Body of pancreas (tissue), 4 donors: ENCODE measurements around the gene C9orf78. TPM values are rescaled to one million over a fixed set of nuclear protein-coding genes. Genes with fewer than 3 reads are reported as not detected.

Experiments used
- ATAC-seq: fragments of 150-250 bp; one replicate; pipeline ENCODE4 v1.9.1; 2016
- DNase-seq, 4 donors: peaks; one replicate each; pipeline ENCODE4 v3.0.0-alpha.2; 2019
- H3K27ac ChIP-seq, 4 donors: fragments of 200-600 bp; sonication (generic); 1 replicate in 3 of 4; 2 replicates in 1 of 4; pipeline versions ENCODE4 v1.5.1 to v1.6.1; 2016 to 2019; ENCODE audit warnings: mild to moderate bottlenecking in 1 of 4, mixed read lengths in 1 of 4, moderate library complexity in 1 of 4
- H3K27me3 ChIP-seq, 2 donors: fragments of 200-600 bp; sonication (generic); one replicate each; pipeline ENCODE4 v1.6.0; 2016; ENCODE audit warnings: mild to moderate bottlenecking in 1 of 2
- H3K36me3 ChIP-seq, 2 donors: fragments of 200-600 bp; sonication (generic); replicated peaks in 1 of 2; 2 replicates each; pipeline ENCODE4 v1.5.1; 2016; ENCODE audit warnings: low read depth in 2 of 2; ENCODE audit not compliant: insufficient read depth in 1 of 2
- H3K4me1 ChIP-seq: fragments of 200-600 bp; sonication (generic); one replicate; pipeline ENCODE4 v1.6.0; 2016
- H3K4me3 ChIP-seq, 2 donors: fragments of 200-600 bp; sonication (generic); 1 replicate in 1 of 2; 2 replicates in 1 of 2; pipeline ENCODE4 v1.5.1; 2016 to 2019
- H3K9me3 ChIP-seq, 3 donors: fragments of 200-600 bp; sonication (generic); 1 replicate in 2 of 3; 2 replicates in 1 of 3; pipeline ENCODE4 v1.5.1; 2016
- CTCF ChIP-seq, 7 experiments: fragments of 450-650 bp in 4 of 7; fragments of 200-600 bp in 3 of 7; sonication (generic) in 3 of 7; IDR thresholded peaks; one replicate each; pipeline ENCODE4 v1.5.1; 2016 to 2019; ENCODE audit warnings: antibody characterized with exemption in 7 of 7
- POLR2A ChIP-seq, 3 donors: fragments of 450-650 bp; IDR thresholded peaks; one replicate each; pipeline ENCODE4 v1.6.1; 2016; ENCODE audit warnings: antibody characterized with exemption in 3 of 3, mild to moderate bottlenecking in 2 of 3
- WGBS, 2 donors: methylation state at CpG; one replicate each; pipeline ENCODE4 v1.1.5; 2017; 5-methylcytosine and 5-hydroxymethylcytosine counted together
- intact Hi-C: fragments of 100-400 bp; cut with DNase I; formaldehyde crosslinking; loops from one replicate; pipeline ENCODE4 v1.15.1; 2023
- total RNA-seq, 2 donors: library from RNA; depleted of rRNA; stranded (reverse); fragments of >200 nt; gene quantifications; one replicate each; pipeline ENCODE4 v1.1.0, GENCODE V29; 2016

The C9orf78 gene
- total RNA-seq, 2 donors from 2014 or later, result 25.1 to 48.0 TPM

- Histone ChIP-seq H3K4me1 (no peaks in the 10 kb centered on the region), H3K9me3 (no peaks in the 10 kb centered on the region), H3K27me3 (no peaks in the 10 kb centered on the region), H3K36me3 (peaks cover 1 to 5% of the 10 kb centered on the region in 2 donors), H3K4me3 (no peak overlapping the region), H3K27ac (no peak overlapping the region)
- DNase-seq, result no peak
- no peak for TF ChIP-seq CTCF (IDR thresholded peaks at IDR 0.05)
- no peak for TF ChIP-seq POLR2A (IDR thresholded peaks at IDR 0.05)
- WGBS, 2 donors, result 87 to 92% methylated on average over 8 to 16 of the region's 16 CpGs
- no peak for ATAC-seq
- intact Hi-C loops, result no loop called here
Observed at GRCh38 chr9:129873563-129874190, 38.6 kb upstream of the C9orf78 start.

GRCh38 chr9:129871046-129871445 lies 36.0 kb upstream of the C9orf78 start:
- H3K4me1 ChIP-seq, result no peaks in the 10 kb centered on the region
- no peaks in the 10 kb centered on the region for H3K9me3 ChIP-seq
- TF ChIP-seq POLR2A (IDR thresholded peaks at IDR 0.05), result no peak
- no peak for TF ChIP-seq CTCF (IDR thresholded peaks at IDR 0.05)
- H3K27me3 ChIP-seq, result no peaks in the 10 kb centered on the region
- intact Hi-C loops, result no loop called here
- 93% methylated on average over 10 of the region's 11 CpGs for WGBS, 2 donors
- ATAC-seq (no peak), DNase-seq (no peak)
- peaks cover 0 to 5% of the 10 kb centered on the region in 2 donors for H3K36me3 ChIP-seq
- H3K27ac ChIP-seq, result no peak overlapping the region
- H3K4me3 ChIP-seq, result no peak overlapping the region

- Histone ChIP-seq H3K27ac (no peak overlapping the region), H3K27me3 (no peaks in the 10 kb centered on the region), H3K9me3 (no peaks in the 10 kb centered on the region), H3K4me1 (no peaks in the 10 kb centered on the region), H3K4me3 (no peak overlapping the region), H3K36me3 (peaks cover 3 to 4% of the 10 kb centered on the region in 2 donors)
- ATAC-seq (no peak), DNase-seq (no peak)
- intact Hi-C loops, result no loop called here
- WGBS, 2 donors, result 89 to 96% methylated on average over 9 to 22 of the region's 24 CpGs
- TF ChIP-seq CTCF (IDR thresholded peaks at IDR 0.05), result no peak
- no peak for TF ChIP-seq POLR2A (IDR thresholded peaks at IDR 0.05)
Observed at GRCh38 chr9:129869585-129870501, 34.8 kb upstream of the C9orf78 start.

- intact Hi-C loops, result no loop called here
- Histone ChIP-seq H3K9me3 (no peaks in the 10 kb centered on the region), H3K4me3 (no peak overlapping the region), H3K27ac (no peak overlapping the region), H3K4me1 (no peaks in the 10 kb centered on the region), H3K27me3 (no peaks in the 10 kb centered on the region), H3K36me3 (peaks cover 0 to 3% of the 10 kb centered on the region in 2 donors)
- TF ChIP-seq POLR2A (IDR thresholded peaks at IDR 0.05) (no peak), CTCF (IDR thresholded peaks at IDR 0.05) (no peak)
- DNase-seq (peak in 1 of 4 donors; percentile 38), ATAC-seq (no peak)
- WGBS, 2 donors, result 81 to 86% methylated on average over 9 to 28 of the region's 28 CpGs
Observed at GRCh38 chr9:129868872-129869486, 33.9 kb upstream of the C9orf78 start.
